NCI-H128 (cell line): ENCODE results near the gene HGS.

Source experiments
- DNase-seq: peaks from one replicate; lab custom pipeline; 2025; ENCODE audit not compliant: unreplicated experiment; lab: John Stamatoyannopoulos, UW

The HGS gene

DNA sequence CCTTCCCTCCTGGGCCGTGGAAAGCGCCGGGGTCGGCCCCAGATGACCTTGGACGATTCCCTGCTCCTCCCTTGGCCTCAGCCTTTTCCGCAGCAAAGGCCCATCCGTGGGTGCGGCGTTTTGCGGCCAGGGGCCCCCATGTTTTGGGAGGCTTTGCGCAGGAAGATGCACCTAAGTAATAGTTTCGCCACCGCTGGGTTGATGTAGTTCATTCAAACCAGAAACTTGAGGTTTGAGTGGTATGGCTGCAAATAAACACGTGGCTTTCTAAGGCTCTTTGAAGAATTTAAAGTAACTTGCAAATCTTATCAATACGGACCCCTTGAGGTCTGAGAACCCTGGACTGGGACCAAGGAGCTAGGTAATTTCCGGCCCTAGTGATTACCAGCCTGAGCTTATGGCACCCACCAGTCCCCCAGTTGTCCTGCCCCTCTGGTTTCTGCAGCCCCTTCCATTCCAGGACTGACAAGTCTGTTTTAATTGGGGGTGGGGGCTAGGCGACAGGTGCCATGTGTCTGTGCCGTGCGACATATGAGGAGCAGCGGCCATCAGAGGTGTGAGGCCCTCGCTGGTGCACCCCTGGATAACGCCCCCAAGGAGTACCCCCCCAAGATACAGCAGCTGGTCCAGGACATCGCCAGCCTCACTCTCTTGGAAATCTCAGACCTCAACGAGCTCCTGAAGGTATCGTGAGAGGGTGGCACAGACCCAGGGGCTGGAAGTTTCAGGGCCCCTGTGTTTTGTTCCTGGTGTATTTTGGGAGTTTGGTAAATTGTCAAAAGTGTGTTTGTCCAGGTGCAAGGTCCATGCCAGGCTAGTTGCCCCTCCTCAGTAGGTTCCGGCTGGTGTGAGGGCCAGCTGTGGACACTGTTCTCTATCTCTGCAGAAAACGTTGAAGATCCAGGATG, 20.2 kb downstream of the HGS start:
- DNase-seq: no peak

DNA sequence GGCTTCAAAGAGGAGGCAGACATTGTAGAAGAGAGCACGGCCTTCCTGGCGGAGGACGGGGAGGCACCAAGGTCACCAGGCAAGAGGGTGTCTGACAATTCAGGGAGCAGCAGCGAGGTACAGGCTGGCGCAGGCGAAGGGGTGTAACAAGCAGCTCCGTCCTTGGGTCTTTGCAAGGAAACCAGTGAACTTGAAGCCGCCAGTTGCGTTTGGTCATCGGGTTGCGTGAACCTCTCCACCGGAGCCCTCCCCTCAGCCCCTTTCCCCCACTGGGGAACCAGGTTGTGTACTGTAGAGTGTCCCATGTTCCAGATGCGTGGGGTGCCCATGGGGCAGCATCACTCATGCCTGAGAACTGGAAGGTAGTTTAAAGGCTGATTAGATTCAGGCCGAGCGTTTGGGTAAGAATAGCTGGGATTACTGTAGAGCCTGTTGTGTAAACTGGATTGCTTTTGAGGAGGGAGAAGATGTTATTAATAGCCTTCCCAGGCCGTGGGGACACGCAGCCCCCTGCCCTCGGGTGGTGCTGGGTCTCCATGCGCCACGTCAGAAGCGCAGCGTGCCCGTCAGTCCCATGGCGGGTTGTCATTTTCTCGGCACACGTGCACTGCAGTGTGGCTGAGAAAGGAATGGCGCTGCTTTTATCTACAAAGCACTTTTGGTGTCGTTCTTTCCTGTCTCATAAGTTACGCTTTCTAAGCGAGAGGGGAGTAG, 21.9 kb downstream of the HGS start:
- no peak for DNase-seq

GRCh38 chr17:81706232-81706611, 22.4 kb downstream of the HGS start:
- DNase-seq: no peak

GRCh38 chr17:81706757-81707624, 23.2 kb downstream of the HGS start:
- no peak for DNase-seq

DNA sequence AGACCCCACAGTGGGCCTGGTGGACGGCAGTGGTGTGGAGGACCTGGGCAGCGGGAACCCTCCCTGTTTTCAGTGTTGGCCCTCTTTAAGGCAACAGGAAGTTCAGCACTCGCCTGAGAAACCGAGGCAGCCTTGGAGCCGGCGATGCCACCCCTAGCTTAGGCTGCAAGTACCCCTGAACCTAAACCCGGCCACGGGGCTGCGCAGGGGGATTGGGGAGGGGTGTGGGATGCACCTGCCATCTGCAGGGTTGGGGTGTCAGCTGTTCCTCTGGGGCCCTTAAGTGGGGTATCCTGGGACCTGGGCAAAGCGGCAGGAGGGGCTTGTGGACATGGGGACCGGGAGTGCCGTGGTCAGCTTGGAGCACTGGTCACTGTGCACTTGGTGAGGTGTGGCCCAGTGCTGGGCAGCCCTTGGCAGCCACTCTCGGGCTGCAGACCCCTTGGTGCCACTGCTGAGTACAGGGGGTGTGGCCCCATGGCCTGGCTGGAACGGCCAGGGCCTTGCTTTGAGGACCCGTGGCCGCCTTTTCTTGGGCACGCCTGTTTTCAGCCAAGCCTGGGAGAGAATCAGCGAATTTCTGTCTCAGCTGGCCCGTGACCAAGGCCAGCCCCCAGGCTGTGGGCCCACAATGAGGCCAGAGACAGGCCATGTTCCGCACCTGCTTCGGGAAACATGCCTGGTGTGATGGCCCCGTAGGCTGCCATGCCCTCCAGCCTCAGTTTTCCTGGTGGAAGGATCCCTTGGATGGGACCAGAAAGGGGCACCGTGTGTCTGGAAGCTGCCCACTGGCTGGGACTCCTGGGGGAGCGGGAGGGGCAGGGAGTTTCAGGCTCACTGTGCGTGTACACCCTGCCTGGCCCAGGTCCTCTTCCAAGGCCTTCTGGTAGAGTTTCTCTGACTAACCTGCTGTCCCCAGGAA, 24.2 kb downstream of the HGS start:
- DNase-seq: no peak

DNA sequence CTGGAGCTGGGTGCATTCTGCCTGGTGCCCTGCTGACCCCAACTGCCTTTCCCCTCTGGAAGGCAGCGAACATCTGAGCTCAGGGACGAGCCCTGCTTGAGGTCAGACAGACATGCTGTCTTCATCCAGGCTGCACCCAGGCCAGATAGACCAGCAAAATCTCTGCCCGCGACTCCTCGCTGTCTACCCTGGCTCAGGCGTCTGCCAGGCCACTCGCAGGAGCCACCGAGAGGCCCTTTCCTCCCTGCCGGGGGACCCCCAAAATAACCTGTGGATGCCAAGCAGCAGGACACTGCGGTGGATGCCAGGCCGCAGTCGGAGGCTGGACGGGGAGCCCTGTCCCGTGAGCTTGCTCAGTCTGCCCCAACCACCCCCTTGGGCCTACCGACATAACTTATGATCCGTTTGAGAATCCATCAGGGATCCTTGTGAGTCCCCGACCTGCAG, 25.0 kb downstream of the HGS start:
- no peak for DNase-seq

DNA sequence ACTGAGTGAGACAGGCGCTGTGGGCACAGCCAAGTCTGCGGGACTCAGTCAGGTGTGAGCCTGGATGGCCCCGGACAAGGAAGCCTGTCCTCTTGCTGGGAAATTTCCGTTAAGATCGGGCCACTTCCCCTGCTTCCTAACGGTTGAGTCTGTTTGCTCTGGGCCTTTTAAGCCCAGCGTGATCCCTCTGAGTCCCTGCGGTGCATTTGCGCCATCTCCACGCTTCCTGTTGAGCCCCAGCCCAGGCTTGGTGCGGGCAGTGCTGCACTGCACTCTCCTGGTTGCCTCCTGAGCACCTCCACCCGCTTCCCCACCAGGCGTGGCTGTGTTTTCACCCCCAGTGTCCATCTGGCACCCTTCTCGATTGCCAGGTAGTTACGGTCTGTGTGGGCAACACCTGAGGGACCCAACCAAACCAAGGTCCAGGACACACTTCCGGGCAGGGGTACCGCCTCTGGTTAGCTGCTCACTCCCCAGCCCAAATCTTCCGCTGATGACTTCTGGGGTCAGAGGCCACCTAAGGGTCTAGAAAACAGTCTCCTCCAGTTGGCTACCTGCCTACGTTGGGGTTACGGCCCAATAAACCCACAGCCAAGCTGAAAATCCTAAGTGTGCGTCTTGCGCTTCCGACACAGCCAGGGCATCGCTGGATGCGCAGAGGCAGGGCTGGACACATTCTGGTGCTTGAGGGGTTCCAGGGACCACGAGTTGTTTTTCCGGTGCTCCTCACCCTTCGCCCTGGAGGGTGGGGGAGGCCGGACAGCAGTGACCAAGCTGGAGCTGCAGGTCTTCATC, 26.9 kb downstream of the HGS start:
- no peak for DNase-seq

DNA sequence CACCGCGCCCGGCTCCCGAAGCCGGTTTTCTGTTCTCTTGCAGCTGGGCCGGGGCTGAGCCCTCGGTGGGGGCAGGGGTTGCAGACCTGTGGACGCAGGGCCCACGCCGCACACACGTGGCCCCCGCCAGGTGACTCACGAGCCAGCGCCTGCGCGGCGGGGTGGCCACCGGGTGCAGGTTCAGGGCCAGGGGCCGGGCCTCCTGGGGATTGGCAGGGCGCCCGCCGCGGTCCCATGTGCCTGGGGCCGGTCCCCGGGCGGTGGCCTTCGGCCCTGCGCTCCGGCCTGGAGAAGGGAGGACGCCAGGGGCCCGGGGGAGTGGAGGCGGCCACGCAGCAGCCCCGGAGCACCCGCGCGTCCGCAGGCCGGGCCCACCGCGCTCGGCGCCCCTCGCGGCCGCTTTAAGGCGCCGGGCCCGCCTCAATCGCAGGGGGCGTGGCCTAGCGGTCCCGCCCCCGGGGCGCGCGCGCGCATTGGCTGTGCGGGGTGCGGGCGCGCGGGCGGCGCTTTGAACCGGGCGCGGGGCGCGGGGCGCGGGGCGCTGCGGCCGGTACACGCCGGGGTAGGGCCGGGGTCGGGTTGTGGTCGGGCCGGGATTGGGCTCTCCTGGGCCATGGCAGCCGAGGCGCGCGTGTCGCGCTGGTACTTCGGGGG, 28.1 kb downstream of the HGS start, which contains the start of gene SLC25A10:
TSS of gene SLC25A10 (plus strand) at position 471 of the 654 bp plus-strand sequence. CDS start at position 614, 143 bp downstream.
- peak; percentile 34 for DNase-seq

DNA sequence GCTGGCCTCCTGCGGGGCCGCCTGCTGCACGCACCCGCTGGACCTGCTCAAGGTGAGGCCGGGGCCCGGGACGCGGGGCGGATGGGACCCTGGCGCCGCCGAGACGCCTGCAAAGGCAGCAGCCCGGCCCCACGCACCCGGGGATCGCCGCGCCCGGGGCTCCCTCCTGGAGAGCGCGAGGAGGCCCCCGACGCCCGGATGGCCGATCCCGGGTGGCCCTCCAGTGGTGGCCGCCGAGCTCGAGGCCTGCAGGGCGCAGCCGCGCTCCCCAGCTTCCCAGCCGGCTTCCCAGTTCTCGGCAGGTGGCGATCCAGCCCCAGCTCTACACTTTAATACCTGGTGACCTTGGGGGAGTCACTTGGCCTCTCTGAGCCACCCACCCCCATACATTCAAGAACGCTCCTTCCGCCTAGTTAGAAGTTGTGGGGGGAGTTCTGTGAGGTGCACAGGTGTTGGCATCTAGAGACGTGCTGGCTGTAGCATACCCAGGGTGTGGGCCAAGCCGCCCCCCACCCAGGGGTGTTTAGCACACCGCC, 28.7 kb downstream of the HGS start:
- no peak for DNase-seq

GRCh38 chr17:81713004-81713555, 29.3 kb downstream of the HGS start:
- no peak for DNase-seq

DNA sequence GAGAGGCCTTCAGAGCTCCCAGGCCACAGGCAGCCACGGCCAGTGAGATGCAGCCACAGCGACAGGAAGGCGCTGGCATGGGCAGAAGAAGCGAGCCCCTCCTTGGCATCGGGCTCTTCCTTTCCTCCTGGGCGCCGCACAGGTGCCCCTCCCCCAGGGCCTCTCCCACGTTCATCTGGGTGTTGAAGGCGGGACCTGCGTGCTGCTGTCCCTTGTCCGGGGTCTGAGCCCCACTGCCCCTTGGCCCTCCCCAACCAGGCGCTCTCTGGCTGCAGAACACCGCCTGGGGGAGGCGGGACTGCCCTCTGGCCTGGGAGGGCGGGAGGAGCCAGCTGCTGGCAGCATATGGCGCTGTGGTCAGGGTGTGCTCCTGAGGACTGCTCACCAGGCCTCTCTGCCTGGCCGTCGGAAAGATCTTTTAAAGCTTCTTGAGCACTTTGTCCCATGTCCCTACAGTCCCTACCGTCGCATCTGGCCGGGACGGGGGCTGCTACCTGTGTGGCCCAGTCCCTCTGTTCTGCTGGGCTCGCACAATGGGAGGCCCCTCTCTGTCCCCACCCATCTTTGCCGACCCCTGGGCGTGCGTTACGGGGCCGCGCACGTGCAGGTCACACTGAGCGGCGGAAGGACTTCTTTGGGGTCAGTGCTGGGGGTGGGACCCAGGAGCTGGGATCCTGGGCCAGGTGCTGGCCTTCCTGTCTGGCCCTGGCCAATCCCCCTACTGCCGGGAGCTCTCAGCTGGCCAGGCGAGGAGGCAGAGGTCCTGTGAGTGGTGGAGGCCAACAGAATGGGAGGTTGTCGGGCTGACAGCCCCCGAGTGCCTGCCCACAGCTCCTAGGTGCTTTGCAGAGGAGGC, 30.0 kb downstream of the HGS start:
- DNase-seq: no peak

DNA sequence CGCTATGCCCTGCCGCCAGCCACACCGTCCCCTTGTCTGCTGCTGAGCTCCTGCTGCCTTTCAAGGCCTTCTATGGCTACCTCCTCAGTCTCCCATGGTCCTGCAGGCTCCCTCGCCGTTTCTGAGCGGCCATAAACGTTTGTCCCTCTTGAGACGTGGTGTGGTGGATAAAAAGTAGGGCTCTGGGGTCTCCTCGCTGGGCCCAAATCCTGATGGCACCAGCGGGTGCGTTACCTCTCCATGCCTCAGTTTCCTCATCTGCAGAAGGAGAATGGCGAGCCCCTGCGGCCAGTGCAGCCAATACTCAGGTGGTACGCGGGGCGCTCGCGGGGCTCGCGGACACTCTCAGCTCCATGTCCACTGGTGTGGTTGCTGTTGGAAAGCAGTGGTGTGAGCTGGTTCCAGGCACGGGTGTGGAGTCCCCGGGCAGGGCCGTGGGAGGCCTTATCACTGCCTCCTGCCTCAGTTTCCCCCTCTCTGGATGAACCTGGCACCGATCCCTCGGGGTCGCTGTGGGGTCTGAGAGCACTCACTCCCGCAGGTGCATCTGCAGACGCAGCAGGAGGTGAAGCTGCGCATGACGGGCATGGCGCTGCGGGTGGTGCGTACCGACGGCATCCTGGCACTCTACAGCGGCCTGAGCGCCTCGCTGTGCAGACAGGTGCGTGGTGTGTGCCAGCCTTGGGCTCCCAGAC, 30.7 kb downstream of the HGS start:
- DNase-seq: no peak

- DNase-seq: no peak
Observed at GRCh38 chr17:81715107-81715871, 31.5 kb downstream of the HGS start.

DNA sequence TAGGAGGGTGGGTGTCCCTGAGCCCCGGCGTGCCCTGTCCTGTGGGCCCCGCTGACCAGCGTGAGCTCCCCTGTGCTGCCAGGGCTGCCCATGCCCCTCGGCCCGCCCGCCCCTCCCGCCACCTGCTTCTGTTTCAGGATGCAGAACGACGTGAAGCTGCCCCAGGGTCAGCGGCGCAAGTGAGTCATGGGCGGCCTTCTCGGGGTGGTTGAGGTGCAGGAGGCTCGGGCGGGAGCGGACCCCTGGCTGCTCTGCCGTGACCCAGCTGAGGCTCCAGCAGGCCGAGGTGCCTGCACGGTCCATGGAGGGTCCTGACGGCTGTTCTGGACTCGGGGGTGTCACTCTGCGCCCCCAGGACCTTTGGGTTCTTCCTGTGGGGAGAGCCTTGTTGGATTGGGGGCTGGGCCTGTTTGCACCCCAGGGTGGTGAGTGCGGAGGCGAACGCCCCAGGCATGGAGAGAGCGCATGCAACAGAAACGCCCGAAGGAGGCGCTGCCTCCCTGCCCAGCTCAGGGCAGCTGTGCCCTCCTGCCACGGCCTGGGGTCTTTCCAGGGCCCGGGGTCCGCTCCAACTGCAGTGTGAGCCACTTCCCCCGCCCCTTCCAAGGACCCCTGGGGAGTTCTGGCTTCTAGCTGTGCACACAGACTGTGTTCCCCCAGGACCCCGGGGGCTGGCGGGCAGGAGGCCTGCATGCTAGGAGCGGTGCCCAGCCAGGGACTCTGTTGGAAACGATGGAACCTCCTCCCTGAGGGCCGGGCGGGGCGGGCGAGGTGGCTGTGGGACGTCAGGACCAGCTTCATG, 32.3 kb downstream of the HGS start:
- no peak for DNase-seq

- no peak for DNase-seq
Observed at GRCh38 chr17:81716674-81716996, 32.8 kb downstream of the HGS start.
